A673 (cell line): ENCODE measurements around the gene PVALEF. TPM values are rescaled to one million over a fixed set of nuclear protein-coding genes. Genes with fewer than 3 reads are reported as not detected.

Experiments
- BruUV-seq: library from RNA; stranded (reverse); fragments of 400-500 nt; replicated peaks from 2 replicates; lab custom pipeline; 2021; lab: Mats Ljungman, UMichigan
- CTCF ChIA-PET: fragments of 300-600 bp; sonication (Branson Sonifier 250); formaldehyde crosslinking; loops from one replicate; lab custom pipeline; 2022; ENCODE audit warnings: antibody characterized with exemption; lab: Charles Lee
- POLR2A ChIA-PET: fragments of 300-600 bp; sonication (Branson Sonifier 250); formaldehyde crosslinking; loops from one replicate; lab custom pipeline; 2022; ENCODE audit warnings: antibody characterized with exemption; ENCODE audit not compliant: low non-redundant PET; lab: Charles Lee
- DNase-seq: peaks from one replicate; pipeline ENCODE4 v3.0.0-alpha.2; 2015; ENCODE audit warnings: low spot score
- H3K27ac ChIP-seq: fragments of 200-600 bp; sonication (generic); 2 replicates; pipeline ENCODE4 v1.5.1; 2016; ENCODE audit warnings: mixed run types, low read depth, mild to moderate bottlenecking, mixed read lengths, antibody characterized with exemption, low read length; ENCODE audit not compliant: poor library complexity, severe bottlenecking
- H3K27me3 ChIP-seq: fragments of 200-600 bp; sonication (generic); replicated peaks from 2 replicates; pipeline ENCODE4 v1.6.1; 2017; ENCODE audit warnings: mixed run types, low read depth, mild to moderate bottlenecking, mixed read lengths, antibody characterized with exemption, low read length; ENCODE audit not compliant: insufficient read depth, poor library complexity
- H3K36me3 ChIP-seq: fragments of 200-600 bp; sonication (generic); 2 replicates; pipeline ENCODE4 v1.6.1; 2016; ENCODE audit warnings: mixed run types, mild to moderate bottlenecking, mixed read lengths, antibody characterized with exemption, low read length; ENCODE audit not compliant: insufficient read depth, poor library complexity, severe bottlenecking
- H3K4me1 ChIP-seq: fragments of 200-600 bp; sonication (generic); 2 replicates; pipeline ENCODE4 v1.6.1; 2017; ENCODE audit warnings: mixed run types, mild to moderate bottlenecking, mixed read lengths, antibody characterized with exemption, low read length; ENCODE audit not compliant: insufficient read depth, poor library complexity, severe bottlenecking
- H3K4me3 ChIP-seq: fragments of 200-600 bp; sonication (generic); 2 replicates; pipeline ENCODE4 v1.5.1; 2016; ENCODE audit warnings: low read depth, mixed run types, mild to moderate bottlenecking, mixed read lengths, low read length; ENCODE audit not compliant: poor library complexity, severe bottlenecking
- H3K9me3 ChIP-seq: fragments of 200-600 bp; sonication (generic); 2 replicates; pipeline ENCODE4 v1.6.1; 2016; ENCODE audit warnings: mixed run types, low read depth, mild to moderate bottlenecking, mixed read lengths, antibody characterized with exemption, low read length; ENCODE audit not compliant: poor library complexity, severe bottlenecking
- CTCF ChIP-seq: fragments of 300-800, 200-600 bp; sonication (generic); conservative IDR thresholded peaks from 2 replicates; pipeline ENCODE4 v1.5.1; 2017; ENCODE audit warnings: low read depth, mild to moderate bottlenecking, antibody characterized with exemption, low read length, moderate library complexity, mixed read lengths
- EZH2 ChIP-seq: fragments of 200-600 bp; sonication (generic); IDR thresholded peaks from 2 replicates; pipeline ENCODE4 v1.6.1; 2017; ENCODE audit warnings: borderline replicate concordance, low read depth, mild to moderate bottlenecking, mixed read lengths, antibody characterized with exemption, low read length; ENCODE audit not compliant: poor library complexity, severe bottlenecking
- intact Hi-C: fragments of 100-400 bp; cut with micrococcal nuclease; formaldehyde crosslinking; loops from one replicate; pipeline ENCODE4 v1.10.0; 2022; ENCODE audit not compliant: unreplicated experiment
- total RNA-seq: library from RNA; stranded (reverse); gene quantifications from 2 replicates; pipeline ENCODE4 v1.2.3, GENCODE V29; 2021

PVALEF gene
- total RNA-seq, 1 experiment from 2014 or later = not detected

- Histone ChIP-seq H3K36me3 (no peaks in the 10 kb centered on the region), H3K4me1 (peaks cover 17% of the 10 kb centered on the region), H3K27me3 (no peaks in the 10 kb centered on the region), H3K27ac (no peak overlapping the region), H3K9me3 (no peaks in the 10 kb centered on the region), H3K4me3 (no peak overlapping the region)
- intact Hi-C loops = no loop called here
- POLR2A ChIA-PET = no interaction called here
- DNase-seq = no peak
- CTCF ChIA-PET = no interaction called here
- TF ChIP-seq EZH2 = no peak
- TF ChIP-seq CTCF = no peak
- BruUV-seq = no TSS peak
These were observed 43.8 kb downstream of the PVALEF start for GRCh38 chr17:81209141-81209540.

- intact Hi-C loops = no loop called here
- POLR2A ChIA-PET = no interaction called here
These were observed 45.2 kb downstream of the PVALEF start for GRCh38 chr17:81210466-81210865.

GRCh38 chr17:81210868-81211267 is 45.6 kb downstream of the PVALEF start:
- ChIA-PET CTCF (interaction anchor here (0.8 kb wide), 1 partner anchor 68 kb away, joined by 7 read pairs; no protein-coding TSS in a partner anchor), POLR2A (no interaction called here)
- Histone ChIP-seq H3K27me3 (no peaks in the 10 kb centered on the region), H3K4me3 (no peak overlapping the region), H3K27ac (peak overlapping the region; percentile 5), H3K4me1 (peaks cover 17% of the 10 kb centered on the region), H3K36me3 (no peaks in the 10 kb centered on the region), H3K9me3 (no peaks in the 10 kb centered on the region)
- intact Hi-C loops = no loop called here
- no TSS peak for BruUV-seq
- no peak for DNase-seq
- TF ChIP-seq EZH2 = no peak
- no peak for TF ChIP-seq CTCF

More at GRCh38 chr17:81210466-81210865, 45.2 kb downstream of the PVALEF start:
- peaks cover 17% of the 10 kb centered on the region for H3K4me1 ChIP-seq
- DNase-seq = no peak
- H3K27me3 ChIP-seq = no peaks in the 10 kb centered on the region
- H3K36me3 ChIP-seq = no peaks in the 10 kb centered on the region
- H3K27ac ChIP-seq = no peak overlapping the region
- CTCF ChIA-PET = interaction anchor here (0.8 kb wide), 1 partner anchor 68 kb away, joined by 7 read pairs; no protein-coding TSS in a partner anchor
- TF ChIP-seq EZH2 = no peak
- no peak for TF ChIP-seq CTCF
- BruUV-seq = no TSS peak
- H3K9me3 ChIP-seq = no peaks in the 10 kb centered on the region
- no peak overlapping the region for H3K4me3 ChIP-seq
